ENCODE data around the gene SLC6A1. TPM values are rescaled to one million over a fixed set of nuclear protein-coding genes. Genes with fewer than 3 reads are reported as not detected.

SLC6A1 gene
- total and polyA plus RNA-seq, 2 of the 8 experiments (the other 6 are each of a cell fraction or from before 2014, with no cell fraction given) = 0.30 to 0.63 TPM

- H3K4me2 ChIP-seq (ENCODE audit: insufficient read depth in 1 of 2, low read depth in 2 of 2, low read length in 2 of 2) = no peak overlapping the region
- H3K23ac ChIP-seq (ENCODE audit: insufficient read length) = no peak overlapping the region
- H2AFZ ChIP-seq (ENCODE audit: low read length) = no peak overlapping the region
- no peak overlapping the region for H3K18ac ChIP-seq (ENCODE audit: extremely low read depth, low read length)
- POLR2A ChIA-PET (ENCODE audit: partially characterized antibody) = no interaction called here
- H4K5ac ChIP-seq (ENCODE audit: insufficient read length, low read depth, low read length) = no peak overlapping the region
- no peaks in the 10 kb centered on the region for H3K79me2 ChIP-seq (ENCODE audit: control insufficient read depth in 1 of 2, insufficient read depth in 2 of 2, low read length in 2 of 2)
- 93% methylated on average over 2 of the region's 3 CpGs; no CpG with 5 or more reads in 1 of the 2 experiments for WGBS, 2 experiments (ENCODE audit: extremely low coverage in 1 of 2, insufficient coverage in 1 of 2, insufficient read length in 1 of 2, insufficient replicate concordance in 2 of 2, low coverage in 1 of 2, low lambda C conversion rate in 2 of 2, missing lambda C conversion rate in 1 of 2)
- no peak overlapping the region for H4K91ac ChIP-seq (replicated peaks; ENCODE audit: insufficient read length, low read length)
- H3K9ac ChIP-seq (replicated peaks in 1 of 4; ENCODE audit: extremely low read depth in 1 of 4, low read depth in 3 of 4, low read length in 3 of 4) = no peak overlapping the region
- CTCF ChIA-PET (ENCODE audit: partially characterized antibody) = interaction anchor here (0.7 to 2.3 kb wide), 8 partner anchors 8 to 941 kb away, joined by 3 to 13 read pairs (median 4); no protein-coding TSS in a partner anchor
- no peak overlapping the region for H3K14ac ChIP-seq (ENCODE audit: insufficient read length)
- H2BK20ac ChIP-seq (ENCODE audit: low read length) = no peak overlapping the region
- no peak overlapping the region for H2AK5ac ChIP-seq (ENCODE audit: low read depth, low read length)
- no peak overlapping the region for H2BK15ac ChIP-seq (ENCODE audit: low read length)
- H4K20me1 ChIP-seq (replicated peaks in 1 of 2; ENCODE audit: control insufficient read depth in 1 of 2, insufficient read depth in 2 of 2, low read length in 2 of 2) = no peaks in the 10 kb centered on the region
- H3K4me3 ChIP-seq (ENCODE audit: extremely low read depth in 1 of 4, insufficient read depth in 2 of 4, low read depth in 3 of 4, low read length in 4 of 4) = no peak overlapping the region
- no peaks in the 10 kb centered on the region for H3K36me3 ChIP-seq (ENCODE audit: control insufficient read depth in 2 of 4, insufficient read depth in 4 of 4, low read length in 3 of 4)
- H3K27ac ChIP-seq (ENCODE audit: low read depth, low read length) = no peak overlapping the region
- H3K23me2 ChIP-seq (ENCODE audit: low read depth, low read length) = no peaks in the 10 kb centered on the region
- no peak overlapping the region for H2BK5ac ChIP-seq (ENCODE audit: low read depth, low read length)
- H3K79me1 ChIP-seq (ENCODE audit: low read depth, low read length) = no peaks in the 10 kb centered on the region
- no peak overlapping the region for H3K4ac ChIP-seq (replicated peaks; ENCODE audit: insufficient read length, low read depth, low read length)
- DNase-seq (ENCODE audit: low read depth in 1 of 2, low spot score in 2 of 2) = no peak
- H2BK120ac ChIP-seq (replicated peaks; ENCODE audit: low read depth, low read length) = no peak overlapping the region
- peaks cover 15 to 24% of the 10 kb centered on the region in 2 experiments for H3K9me3 ChIP-seq (ENCODE audit: insufficient read depth in 2 of 2, low read depth in 1 of 2, low read length in 1 of 2)
- H4K8ac ChIP-seq (ENCODE audit: extremely low read depth, insufficient read depth, low read length) = no peak overlapping the region
- no peak for TF ChIP-seq BACH1 (IDR thresholded peaks at IDR 0.05; ENCODE audit: low read length)
- no peak for TF ChIP-seq MAFK (IDR thresholded peaks at IDR 0.05; ENCODE audit: low read depth, low read length)
- TF ChIP-seq CHD2 (IDR thresholded peaks at IDR 0.05; ENCODE audit: low read length) = no peak
- no peak for TF ChIP-seq BCL11A (IDR thresholded peaks at IDR 0.05; ENCODE audit: low read depth in 2 of 2, low read length in 2 of 2)
- TF ChIP-seq RAD21 (IDR thresholded peaks at IDR 0.05 in 1 of 2, conservative IDR thresholded peaks at IDR 0.05 in 1 of 2; ENCODE audit: low read depth in 2 of 2, low read length in 2 of 2) = no peak
- TF ChIP-seq TCF12 (IDR thresholded peaks at IDR 0.05; ENCODE audit: low read depth, low read length) = no peak
- TF ChIP-seq ZNF274 (IDR thresholded peaks at IDR 0.05; ENCODE audit: borderline replicate concordance, extremely low read depth, low read length) = no peak
- TF ChIP-seq POU5F1 (IDR thresholded peaks at IDR 0.05; ENCODE audit: low read depth, low read length) = no peak
- TF ChIP-seq MAX (IDR thresholded peaks at IDR 0.05) = no peak
- no peak for TF ChIP-seq POLR2A (IDR thresholded peaks at IDR 0.05; ENCODE audit: control extremely low read depth in 1 of 2, low read depth in 2 of 2, low read length in 2 of 2)
- H2BK12ac ChIP-seq (ENCODE audit: low read depth, low read length) = no peak overlapping the region
- H3K27me3 ChIP-seq (replicated peaks in 1 of 4; ENCODE audit: control insufficient read depth in 3 of 4, extremely low read depth in 1 of 4, insufficient read depth in 3 of 4, low read length in 3 of 4) = no peaks in the 10 kb centered on the region
- no peaks in the 10 kb centered on the region for H3K4me1 ChIP-seq (replicated peaks in 1 of 4; ENCODE audit: control insufficient read depth in 3 of 4, insufficient read depth in 4 of 4, low read length in 3 of 4)
- H3K56ac ChIP-seq (replicated peaks; ENCODE audit: insufficient read length, low read depth, low read length) = no peak overlapping the region
- FAIRE-seq = no peak
These were observed 37.4 kb downstream of the SLC6A1 start for GRCh38 chr3:11029948-11030347.

Data from H1 (cell line).